ENCODE measurements around the gene PPIL6. TPM values are rescaled to one million over a fixed set of nuclear protein-coding genes. Genes with fewer than 3 reads are reported as not detected.

PPIL6 gene
- total RNA-seq, 1 experiment from 2014 or later = 1.6 TPM

DNA sequence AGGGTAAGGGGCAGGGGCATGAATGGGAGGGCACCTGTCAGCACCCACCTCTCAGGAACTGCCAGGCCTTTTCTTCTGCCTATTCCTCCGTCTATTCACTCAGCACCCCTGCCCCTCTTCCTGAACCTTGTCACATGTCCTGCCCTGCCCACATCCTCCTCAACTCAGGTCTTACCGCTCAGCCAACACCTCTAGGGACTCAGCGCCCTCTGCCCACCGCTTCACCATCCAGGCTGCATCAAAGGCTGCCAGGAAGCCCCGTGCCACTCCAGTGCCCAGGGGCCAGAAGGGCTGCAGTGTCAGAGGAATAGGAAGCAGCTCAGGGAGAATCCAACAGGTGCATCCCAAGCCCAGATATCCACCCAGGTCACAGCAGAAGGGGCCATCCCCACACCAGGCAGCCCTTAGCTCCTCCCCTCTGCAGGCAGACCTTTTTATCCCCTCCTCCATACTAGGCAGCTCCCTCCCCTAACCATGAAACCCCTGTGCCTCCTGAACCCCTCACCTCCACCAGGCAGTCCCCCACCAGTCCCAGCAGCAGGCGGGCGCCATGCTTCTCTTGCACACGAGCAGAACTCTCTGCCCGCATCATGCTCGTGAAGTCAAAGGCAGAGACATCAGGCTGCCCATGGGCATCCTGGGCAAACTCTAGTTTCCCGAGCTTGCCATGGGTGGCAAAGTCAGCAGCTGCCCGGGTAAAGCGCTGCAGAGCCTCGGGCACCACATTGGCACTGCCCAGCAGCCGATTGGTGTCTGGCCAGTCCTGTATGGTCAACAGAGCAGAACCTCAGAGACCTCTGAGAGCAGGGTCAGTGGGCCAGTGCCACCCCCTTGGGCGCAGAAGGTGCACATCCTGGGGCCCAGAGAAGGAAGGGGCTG lies 9.6 kb upstream of the PPIL6 start:
- no peak for DNase-seq (ENCODE audit: low read depth)

DNA sequence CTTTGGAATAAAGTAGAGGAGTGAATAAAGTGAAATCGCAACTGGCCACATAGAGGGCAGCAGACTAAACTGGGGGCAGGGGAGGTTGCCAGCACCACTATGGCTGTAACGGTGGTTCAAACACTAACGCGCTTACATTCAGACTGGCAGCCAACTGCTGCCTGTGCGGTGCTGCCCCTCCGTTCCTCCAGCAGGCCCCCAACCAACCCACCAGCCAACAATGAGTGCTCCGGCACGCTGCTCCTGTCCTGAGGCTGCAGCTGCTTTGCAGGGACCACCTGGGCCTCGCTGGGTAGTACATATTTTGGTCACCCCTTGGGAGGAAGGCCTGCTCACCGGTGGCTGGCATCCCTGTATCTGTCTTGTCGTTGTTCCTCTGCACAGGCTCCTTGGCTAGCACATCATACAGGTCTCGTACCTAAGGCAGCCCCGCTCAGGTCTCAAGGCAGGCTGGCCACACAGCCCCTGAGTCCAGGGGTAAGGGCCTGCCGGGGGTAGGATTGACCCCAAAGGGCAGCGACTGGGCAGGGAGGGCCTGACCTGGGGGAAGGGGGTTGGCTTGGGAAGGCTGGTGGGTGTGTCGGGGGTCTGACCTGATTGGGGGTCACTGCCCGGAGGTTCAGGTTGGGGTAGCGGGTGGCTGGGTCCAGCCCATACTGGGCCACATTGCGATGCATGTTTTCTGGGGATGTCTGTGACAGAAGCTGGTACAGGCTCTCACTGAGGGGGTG lies 8.8 kb upstream of the PPIL6 start:
- DNase-seq (ENCODE audit: low read depth) = no peak

DNA sequence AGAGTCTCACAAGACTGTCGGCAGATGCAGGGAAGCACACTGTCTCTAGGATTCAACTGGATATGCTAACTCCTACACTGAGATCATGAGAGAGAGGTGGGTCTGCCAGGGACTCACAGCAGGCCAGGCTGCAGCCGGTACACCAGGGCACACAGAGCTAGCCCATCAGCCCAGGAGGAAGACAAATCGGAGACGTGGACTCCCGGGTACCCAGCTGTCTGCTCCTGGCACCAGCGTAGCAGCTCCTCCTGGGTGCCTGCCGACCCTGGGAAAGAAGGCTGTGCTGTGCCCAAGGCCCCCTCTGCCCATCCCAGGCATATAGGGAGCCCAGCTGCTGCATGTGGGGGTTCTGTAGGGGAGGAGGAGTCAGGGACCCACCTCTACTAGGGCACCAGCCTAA lies 8.2 kb upstream of the PPIL6 start:
- no peak for DNase-seq (ENCODE audit: low read depth)

DNA sequence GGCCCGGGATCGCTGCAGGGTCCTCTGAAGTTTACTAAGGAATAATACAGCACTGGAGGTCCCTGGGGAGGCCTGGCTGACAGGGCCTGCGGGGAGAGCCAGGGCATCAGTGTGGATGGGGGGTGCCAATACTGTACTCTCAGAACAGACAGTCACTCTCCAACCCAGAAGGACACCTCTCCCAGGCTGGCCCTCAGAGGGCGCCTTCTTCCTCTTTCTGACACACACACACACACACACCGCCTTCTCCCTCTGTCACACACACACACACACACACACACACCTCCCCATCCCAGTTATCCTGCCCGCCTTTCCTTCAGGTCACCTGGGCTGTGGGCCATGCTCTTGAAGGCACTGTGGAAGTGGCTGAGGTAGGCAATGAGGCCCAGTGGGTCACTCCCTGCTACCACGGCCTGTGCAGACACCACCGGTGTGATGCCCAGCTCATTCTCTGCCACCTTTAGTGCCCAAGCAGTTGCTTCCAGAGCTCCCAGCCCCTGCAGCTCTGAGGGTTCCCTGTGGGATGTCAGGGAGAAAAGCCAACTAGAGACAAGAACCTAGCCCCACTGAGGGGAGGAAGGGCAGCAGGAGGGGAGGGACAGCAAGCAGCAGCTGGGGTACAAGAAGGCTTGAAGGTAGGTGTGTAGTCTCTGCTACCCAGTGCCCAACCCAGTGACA lies 7.6 kb upstream of the PPIL6 start:
- no peak for DNase-seq (ENCODE audit: low read depth)

DNA sequence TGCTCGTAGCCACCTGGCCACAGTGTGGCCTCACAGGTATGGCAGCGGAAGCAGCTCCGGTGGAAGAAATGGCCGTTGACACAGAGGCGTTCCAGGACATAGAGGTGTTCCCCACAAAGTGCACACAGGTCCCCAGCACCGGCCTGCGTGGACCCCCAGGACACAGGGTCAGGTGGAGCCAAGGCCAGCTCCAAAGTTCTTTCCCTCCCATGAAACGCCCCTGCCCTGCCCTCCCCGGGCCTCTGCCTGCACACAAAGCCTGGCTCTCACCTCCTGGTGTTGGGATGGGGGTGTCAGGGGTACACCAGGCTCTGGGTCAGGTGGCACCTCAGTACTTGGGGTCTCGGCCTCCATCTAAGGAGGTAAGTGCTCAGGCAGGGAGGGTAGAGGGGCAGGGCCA lies 6.7 kb upstream of the PPIL6 start:
- no peak for DNase-seq (ENCODE audit: low read depth)

DNA sequence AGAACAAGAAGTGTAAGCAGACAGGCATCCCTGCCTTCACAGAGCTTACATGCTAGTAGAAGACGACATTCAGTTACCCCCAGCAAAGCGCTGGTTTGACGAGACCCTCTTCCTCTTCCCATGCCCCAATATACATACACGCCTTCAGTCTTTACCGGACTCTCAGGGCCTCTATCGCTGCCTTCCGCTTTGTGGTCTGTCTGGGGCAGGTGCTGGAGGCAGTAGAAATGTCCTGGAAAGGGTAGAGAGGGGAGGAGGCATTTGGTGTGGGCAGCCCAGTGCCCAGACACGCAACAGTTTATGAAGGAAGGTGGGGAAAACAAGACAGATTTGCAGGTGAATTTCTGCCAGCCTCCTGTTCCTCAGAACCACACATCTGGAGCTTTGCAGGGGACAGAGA lies 6.1 kb upstream of the PPIL6 start:
- DNase-seq (ENCODE audit: low read depth) = no peak

DNA sequence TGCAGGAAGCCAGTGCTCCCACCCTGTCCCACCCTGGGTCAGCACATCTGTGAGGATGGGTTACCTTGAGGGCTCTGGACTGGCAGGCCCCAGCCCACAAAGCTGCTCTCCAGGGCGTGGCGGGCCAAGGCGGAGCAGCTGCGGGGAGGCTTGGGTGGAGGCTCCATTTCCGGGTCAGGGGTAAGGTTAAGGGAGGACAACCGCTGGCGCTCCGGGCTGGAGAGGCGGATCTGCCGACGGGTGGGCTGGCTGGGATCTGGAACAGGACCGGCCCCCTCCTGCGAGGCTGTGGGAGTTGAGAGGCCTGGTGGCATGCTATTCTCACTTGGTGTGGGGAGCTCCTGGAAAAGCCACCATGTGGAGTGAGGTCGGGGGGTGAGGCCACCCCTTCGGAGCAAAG lies 5.6 kb upstream of the PPIL6 start:
- no peak for DNase-seq (ENCODE audit: low read depth)

DNA sequence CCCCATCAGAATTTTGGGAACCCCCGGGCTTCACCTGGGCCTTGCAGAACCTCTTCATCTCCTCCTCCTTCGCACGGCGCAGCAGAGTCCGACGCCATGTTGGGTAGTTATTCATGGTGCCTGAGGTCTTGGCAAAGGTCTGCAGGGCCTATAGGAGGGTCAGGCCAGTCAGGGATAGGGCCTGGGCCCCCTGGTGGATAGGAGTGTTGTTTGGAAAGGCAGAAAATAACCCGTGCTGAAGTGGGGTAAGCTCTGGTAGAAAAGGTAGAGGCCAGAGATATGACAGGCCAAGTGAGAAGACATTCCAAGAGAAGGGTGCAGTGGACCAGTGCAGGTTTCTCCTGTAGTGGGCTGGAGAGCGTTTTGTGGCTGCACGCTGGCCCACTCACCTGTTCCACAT lies 5.0 kb upstream of the PPIL6 start:
- DNase-seq (ENCODE audit: low read depth) = no peak

DNA sequence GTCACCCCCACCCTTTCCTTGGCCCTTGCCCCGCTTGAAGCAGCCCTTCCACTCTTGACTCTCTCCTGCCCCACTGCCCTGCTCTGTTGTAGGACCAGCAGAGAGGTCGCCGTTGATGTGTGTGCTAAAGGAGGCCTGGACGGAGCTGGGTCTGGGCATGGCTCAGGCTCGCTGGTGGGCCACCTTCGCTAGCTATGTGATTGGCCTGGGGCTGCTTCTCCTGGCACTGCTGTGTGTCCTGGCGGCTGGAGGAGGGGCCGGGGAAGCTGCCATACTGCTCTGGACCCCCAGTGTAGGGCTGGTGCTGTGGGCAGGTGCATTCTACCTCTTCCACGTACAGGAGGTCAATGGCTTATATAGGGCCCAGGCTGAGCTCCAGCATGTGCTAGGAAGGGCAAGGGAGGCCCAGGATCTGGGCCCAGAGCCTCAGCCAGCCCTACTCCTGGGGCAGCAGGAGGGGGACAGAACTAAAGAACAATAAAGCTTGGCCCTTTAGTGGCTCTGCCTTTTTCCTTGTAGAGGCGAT lies 3.1 kb upstream of the PPIL6 start:
- no peak for DNase-seq (ENCODE audit: low read depth)

DNA sequence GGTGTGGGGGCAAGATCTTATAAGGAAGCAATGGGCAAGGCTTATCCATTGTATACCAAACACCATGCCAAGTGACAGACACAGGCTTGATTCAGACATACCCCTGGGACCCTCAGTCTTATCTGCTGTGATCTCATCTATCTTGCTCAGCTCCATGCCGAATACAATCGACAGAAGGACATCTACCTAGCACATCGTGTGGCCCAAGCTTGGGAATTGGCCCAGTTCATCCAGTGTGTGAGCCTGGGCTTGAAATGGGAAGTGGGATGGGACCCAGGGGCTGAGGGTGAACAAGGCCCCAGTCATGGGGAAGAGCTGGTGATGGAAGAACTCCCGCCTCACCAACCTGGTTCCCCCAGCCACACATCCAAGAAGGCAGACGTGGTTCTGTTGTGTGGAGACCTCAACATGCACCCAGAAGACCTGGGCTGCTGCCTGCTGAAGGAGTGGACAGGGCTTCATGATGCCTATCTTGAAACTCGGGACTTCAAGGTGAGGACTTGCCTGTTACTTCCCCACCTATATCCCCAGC lies 2.0 kb upstream of the PPIL6 start:
- DNase-seq (ENCODE audit: low read depth) = no peak

DNA sequence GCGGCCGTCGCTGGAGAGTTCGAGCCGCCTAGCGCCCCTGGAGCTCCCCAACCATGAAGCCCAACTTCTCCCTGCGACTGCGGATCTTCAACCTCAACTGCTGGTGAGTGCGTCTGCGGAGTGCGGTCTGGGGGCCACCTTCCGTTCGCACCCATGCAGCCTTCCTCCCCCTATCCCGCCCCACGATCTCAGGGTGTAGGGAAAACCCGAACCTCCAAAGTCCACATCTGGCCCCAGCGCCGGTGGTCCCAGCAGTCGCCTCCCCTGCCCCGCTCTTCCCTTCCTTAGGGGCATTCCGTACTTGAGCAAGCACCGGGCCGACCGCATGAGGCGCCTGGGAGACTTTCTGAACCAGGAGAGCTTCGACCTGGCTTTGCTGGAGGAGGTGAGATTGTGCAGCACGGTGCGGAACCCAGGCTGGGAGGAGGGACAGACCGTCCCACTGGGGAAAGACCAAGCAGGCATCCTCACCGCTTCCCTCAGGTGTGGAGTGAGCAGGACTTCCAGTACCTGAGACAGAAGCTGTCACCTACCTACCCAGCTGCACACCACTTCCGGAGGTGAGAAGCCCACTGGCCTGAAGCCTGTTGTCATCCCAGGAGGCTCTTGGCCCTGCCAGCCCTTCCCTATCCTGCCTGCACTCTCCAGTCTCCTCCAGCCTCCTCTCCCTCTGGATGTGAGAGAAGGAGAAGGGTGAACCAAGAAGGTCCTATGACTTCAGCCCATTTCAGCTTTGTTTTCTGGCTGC lies 815 bp upstream of the PPIL6 start:
- peak; percentile 40 for DNase-seq (ENCODE audit: low read depth)

DNA sequence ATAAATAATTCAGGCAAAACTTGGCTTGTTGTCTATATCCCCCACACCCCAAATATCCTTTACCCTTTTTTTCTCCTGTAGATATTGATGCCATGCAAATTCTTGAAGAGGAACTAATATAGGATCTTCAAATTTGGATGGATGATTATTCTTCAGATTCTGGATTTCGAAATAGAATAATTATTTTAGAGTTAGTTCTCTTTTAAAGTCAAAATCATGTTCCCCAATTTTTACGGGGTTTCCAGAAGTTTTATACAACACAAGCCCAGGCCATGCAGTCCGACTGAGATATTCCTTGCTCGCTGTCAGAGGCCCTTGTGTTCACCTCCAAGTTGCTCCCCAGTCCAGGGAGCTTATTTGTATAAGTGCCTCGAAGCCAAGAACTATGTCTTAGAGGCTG lies 4.4 kb downstream of the PPIL6 start:
- DNase-seq (ENCODE audit: low read depth) = no peak

DNA sequence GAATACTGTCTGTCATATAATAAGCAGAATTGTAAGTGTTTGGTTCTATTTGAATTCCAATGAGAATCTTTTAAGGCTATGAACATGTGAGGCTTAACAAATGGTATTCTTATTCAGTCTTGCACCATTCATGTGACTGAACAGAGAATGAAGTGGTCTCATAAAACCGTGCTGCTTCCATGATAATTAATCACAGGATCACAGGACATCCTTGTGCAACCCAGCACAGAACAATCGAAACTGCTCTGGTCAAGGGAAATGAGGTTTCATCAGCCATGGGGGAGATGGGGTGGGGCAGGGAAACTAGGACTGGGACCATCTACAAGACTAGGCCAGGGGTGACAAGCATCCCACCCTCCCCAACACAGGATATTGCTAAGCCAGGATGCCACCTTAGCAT lies 6.0 kb downstream of the PPIL6 start:
- peak; percentile 20 for DNase-seq (ENCODE audit: low read depth)

DNA sequence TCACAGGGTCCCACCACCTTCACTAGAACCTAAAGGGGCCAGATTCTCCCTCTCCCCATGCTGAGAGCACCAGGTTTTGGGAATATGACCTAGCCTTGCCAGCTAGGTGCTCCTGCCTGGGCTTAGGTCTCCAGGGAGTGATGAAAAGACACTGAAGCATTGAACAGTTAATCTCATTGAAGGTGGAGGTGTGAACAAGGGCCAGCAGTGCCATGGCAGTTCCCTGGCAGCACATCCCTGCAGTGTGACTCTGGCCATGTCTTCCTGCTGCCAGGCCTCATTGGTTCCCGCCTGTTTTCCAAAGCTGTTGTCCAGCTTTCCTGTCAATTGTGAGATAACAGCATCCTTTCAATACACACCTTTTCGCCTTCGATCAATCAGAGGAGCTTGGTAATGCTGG lies 10.9 kb downstream of the PPIL6 start:
- no peak for DNase-seq (ENCODE audit: low read depth)

DNA sequence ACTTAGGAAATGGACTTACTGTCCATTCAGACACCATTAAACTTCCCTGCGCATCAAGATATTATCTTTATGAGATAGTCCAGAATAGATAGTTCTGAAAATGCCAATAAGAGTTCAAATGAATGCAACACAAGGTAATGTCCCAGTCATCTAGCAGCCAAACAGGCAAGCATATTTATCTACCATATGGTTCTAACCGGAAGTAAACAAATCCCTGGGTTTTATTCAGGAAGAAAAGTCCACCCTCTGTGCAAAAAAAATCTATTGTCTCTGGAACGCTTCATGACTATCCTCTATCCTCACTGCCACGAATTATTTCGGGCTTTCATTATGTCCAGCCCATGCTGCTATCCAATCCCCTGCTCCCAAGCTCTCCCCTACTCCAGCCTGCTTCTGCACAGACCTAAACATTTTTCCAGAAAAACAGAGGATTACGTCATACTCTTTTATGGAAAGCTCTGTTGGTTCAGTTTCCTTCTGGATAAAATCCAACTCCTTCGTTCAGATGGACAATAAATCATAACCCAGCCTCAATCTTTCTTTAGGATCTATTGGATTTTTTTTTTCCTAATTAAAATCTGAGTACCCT lies 11.4 kb downstream of the PPIL6 start:
- DNase-seq (ENCODE audit: low read depth) = peak; percentile 27

DNA sequence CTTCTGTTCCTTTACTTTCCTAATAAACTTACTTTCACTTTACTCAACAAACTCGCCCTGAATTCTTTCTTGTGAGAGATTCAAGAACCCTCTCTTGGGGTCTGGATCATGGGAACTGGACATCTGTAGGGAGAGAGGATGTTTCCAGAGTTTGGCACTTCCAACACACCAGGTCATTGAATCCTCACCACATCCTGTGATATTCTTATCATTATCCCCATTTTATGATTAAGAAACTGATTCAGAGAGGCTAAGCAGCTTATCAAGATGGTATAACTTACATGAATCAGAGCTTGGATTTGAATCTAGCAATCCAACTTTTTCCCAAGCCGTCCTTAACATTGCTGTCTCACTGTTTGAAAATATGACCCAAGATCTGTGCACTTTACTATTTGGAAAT lies 15.5 kb downstream of the PPIL6 start:
- no peak for DNase-seq (ENCODE audit: low read depth)

DNA sequence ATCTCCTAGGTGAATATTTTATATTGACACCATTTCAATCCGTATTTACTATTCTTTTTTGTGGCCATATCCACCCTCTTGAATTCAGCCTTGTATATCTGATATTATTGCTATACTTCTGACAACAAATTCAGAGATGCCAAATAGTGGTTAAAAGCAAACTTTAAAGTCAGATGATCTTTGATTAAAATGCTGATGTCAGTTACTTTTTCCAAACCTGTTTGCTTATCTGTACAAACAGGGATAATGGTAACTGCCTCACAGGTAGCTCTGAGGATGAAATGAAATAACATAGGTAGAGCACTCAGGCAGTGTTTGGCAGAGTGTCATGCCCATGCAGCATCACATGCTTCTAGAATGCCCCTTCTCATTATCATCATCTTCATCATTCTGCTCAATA lies 19.2 kb downstream of the PPIL6 start:
- DNase-seq (ENCODE audit: low read depth) = no peak

DNA sequence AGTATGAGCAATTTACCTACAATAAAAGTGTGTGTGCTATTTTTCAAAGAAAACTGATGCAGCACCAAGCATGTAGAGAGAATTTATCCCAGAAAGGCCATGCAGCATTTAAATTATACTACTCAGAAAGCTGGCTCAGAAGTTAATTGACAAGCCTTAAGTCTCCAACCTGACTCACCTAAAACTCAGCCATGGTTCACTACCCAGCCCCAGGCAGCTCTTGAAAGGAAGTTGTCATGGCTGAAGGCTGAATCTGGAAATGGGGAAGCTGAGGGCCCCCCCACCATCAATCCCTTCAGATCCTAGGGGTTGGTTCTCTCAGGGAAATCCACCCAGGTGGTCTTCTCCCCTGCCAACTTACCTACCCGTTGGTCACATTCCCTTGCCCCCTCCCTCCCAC lies 19.7 kb downstream of the PPIL6 start:
- no peak for DNase-seq (ENCODE audit: low read depth)

DNA sequence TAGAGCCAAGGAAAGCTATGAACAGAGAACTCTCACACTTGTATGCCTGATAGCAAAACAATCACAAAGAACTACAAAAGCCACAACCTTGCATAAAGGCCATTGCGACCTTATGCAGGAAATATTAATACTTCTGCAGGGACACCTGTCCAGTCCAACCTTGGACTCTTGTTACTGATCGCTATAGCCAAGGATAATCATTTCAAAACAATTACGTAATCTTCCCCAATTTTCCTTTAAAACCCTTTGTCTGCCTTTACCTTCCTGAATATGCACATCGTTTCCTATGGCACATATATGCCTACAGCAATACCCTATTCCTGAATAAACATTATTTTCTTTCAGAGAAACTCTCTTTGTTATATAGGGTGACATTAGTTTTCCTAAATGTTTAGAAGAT lies 22.8 kb downstream of the PPIL6 start:
- DNase-seq (ENCODE audit: low read depth) = no peak

DNA sequence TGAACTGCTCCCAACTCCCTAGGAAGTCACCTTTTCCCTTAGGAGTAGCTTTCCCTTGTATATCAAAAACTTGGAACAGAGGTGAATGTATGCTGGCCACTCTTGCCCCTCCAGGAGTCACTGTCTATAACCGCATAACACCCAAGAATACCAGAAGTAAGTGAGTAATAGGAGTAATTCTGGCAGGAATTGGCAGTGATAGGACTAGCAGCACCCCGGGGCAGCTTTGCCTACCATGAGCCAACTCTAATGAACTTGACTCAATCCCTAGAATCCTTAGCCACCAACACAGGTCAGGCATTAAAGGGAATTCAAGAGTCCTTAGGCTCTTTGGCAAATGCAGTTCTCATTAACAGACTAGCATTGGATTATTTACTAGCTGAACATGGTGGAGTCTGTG lies 29.4 kb downstream of the PPIL6 start:
- DNase-seq (ENCODE audit: low read depth) = no peak

DNA sequence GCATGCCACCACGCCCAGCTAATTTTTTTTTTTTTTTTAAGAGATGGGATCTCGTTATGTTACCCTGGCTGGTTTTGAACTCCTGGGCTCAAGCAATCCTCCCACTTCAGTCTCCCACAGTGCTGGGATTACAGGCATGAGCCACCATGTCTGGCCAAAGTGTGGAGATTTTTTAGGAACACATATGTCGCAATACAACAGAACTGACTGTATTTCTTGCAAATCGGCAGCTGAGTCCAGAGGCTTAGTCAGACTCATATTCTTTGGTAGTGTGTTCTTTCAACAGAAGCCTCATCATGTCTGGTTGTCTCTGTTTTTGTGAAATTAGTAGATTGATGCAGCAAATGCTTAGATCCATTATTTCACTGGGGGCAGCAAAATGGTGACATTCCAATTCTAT lies 34.2 kb downstream of the PPIL6 start:
- DNase-seq (ENCODE audit: low read depth) = peak; percentile 85

Data from LHCN-M2 (cell line).